Astrocyte (in vitro differentiated cells and primary cell): ENCODE measurements around the gene CLTCL1.

ENCODE experiments used
- CTCF ChIP-seq: IDR thresholded peaks from 2 replicates; pipeline ENCODE4 v1.5.1; 2011; ENCODE audit warnings: low read depth, mild to moderate bottlenecking, inconsistent platforms, low read length, moderate library complexity; ENCODE audit not compliant: insufficient read depth
- EZH2 ChIP-seq: IDR thresholded peaks from 2 replicates; pipeline ENCODE4 v1.6.1; 2012; ENCODE audit warnings: mild to moderate bottlenecking, low read length, inconsistent platforms; ENCODE audit not compliant: insufficient read depth

GRCh38 chr22:19150482-19151328 lies 140.8 kb downstream of the CLTCL1 start:
- TF ChIP-seq CTCF (no peak), EZH2 (peak; percentile 91)
